Activated naive CD8-positive, alpha-beta T cell treated with anti-CD3 and anti-CD28 coated beads, Interleukin-2, amount 10 ng/mL, durations not matched to agents 7 days and 5 days (primary cell): Measurements from ENCODE around the gene G0S2. TPM values are rescaled to one million over a fixed set of nuclear protein-coding genes. Genes with fewer than 3 reads are reported as not detected.

Source experiments
- ATAC-seq: fragments of 150-1000 bp; cut with Tn5 transposase; one replicate; pipeline ENCODE4 v1.10.0; 2021; ENCODE audit warnings: low read depth, moderate library complexity
- POLR2A ChIA-PET: fragments of 350-600 bp; sonication (Branson Sonifier 250); formaldehyde crosslinking; loops from one replicate; lab custom pipeline; 2021; ENCODE audit warnings: antibody characterized with exemption; lab: Charles Lee
- DNase-seq: peaks from one replicate; pipeline ENCODE4 v3.0.0; 2021
- H3K27ac Mint-ChIP-seq: one replicate; pipeline ENCODE4 v1.8.0; 2022; ENCODE audit warnings: mild to moderate bottlenecking, mixed read lengths
- H3K27me3 Mint-ChIP-seq: one replicate; pipeline ENCODE4 v1.8.0; 2022; ENCODE audit warnings: mild to moderate bottlenecking, moderate library complexity, mixed read lengths
- H3K36me3 Mint-ChIP-seq: one replicate; pipeline ENCODE4 v1.8.0; 2021; ENCODE audit warnings: mild to moderate bottlenecking, mixed read lengths
- H3K4me1 Mint-ChIP-seq: one replicate; pipeline ENCODE4 v1.8.0; 2021; ENCODE audit warnings: mixed read lengths
- H3K4me3 Mint-ChIP-seq: one replicate; pipeline ENCODE4 v1.8.0; 2022; ENCODE audit warnings: mild to moderate bottlenecking, moderate library complexity, mixed read lengths
- H3K9me3 Mint-ChIP-seq: one replicate; pipeline ENCODE4 v1.8.0; 2021; ENCODE audit warnings: mixed read lengths
- total RNA-seq, 2 experiments: library from RNA; stranded (reverse); gene quantifications; one replicate each; pipeline ENCODE4 v1.2.3, GENCODE V29; 2021

G0S2 gene
- total RNA-seq, 2 experiments from 2014 or later = 0.37 to 0.47 TPM

GRCh38 chr1:209653915-209654351 is 21.3 kb upstream of the G0S2 start:
- H3K27ac Mint-ChIP-seq = no peak overlapping the region
- peaks cover 18% of the 10 kb centered on the region for H3K4me1 Mint-ChIP-seq
- ATAC-seq = no peak
- no peak for DNase-seq
- POLR2A ChIA-PET = interaction anchor here (0.5 kb wide), 1 partner anchor 15 kb away, joined by 3 read pairs; no protein-coding TSS in a partner anchor
- no peaks in the 10 kb centered on the region for H3K36me3 Mint-ChIP-seq
- peaks cover 2% of the 10 kb centered on the region for H3K27me3 Mint-ChIP-seq
- no peak overlapping the region for H3K4me3 Mint-ChIP-seq
- H3K9me3 Mint-ChIP-seq = no peaks in the 10 kb centered on the region

GRCh38 chr1:209655411-209656231 is 19.6 kb upstream of the G0S2 start:
- peaks cover 18% of the 10 kb centered on the region for H3K4me1 Mint-ChIP-seq
- no peaks in the 10 kb centered on the region for H3K9me3 Mint-ChIP-seq
- POLR2A ChIA-PET = no interaction called here
- no peak overlapping the region for H3K27ac Mint-ChIP-seq
- ATAC-seq (no peak), DNase-seq (no peak)
- no peak overlapping the region for H3K4me3 Mint-ChIP-seq
- H3K27me3 Mint-ChIP-seq = peaks cover 4% of the 10 kb centered on the region
- no peaks in the 10 kb centered on the region for H3K36me3 Mint-ChIP-seq

GRCh38 chr1:209657140-209657879 is 17.9 kb upstream of the G0S2 start:
- no peak for DNase-seq
- no peaks in the 10 kb centered on the region for H3K36me3 Mint-ChIP-seq
- H3K4me1 Mint-ChIP-seq = peaks cover 9% of the 10 kb centered on the region
- no peak overlapping the region for H3K4me3 Mint-ChIP-seq
- no peak for ATAC-seq
- H3K9me3 Mint-ChIP-seq = no peaks in the 10 kb centered on the region
- no peak overlapping the region for H3K27ac Mint-ChIP-seq
- peaks cover 4% of the 10 kb centered on the region for H3K27me3 Mint-ChIP-seq
- POLR2A ChIA-PET = no interaction called here

GRCh38 chr1:209657918-209658317 is 17.3 kb upstream of the G0S2 start:
- Mint-ChIP-seq H3K4me1 (peaks cover 9% of the 10 kb centered on the region), H3K9me3 (no peaks in the 10 kb centered on the region), H3K27me3 (peaks cover 4% of the 10 kb centered on the region), H3K27ac (no peak overlapping the region), H3K4me3 (no peak overlapping the region), H3K36me3 (no peaks in the 10 kb centered on the region)
- POLR2A ChIA-PET = no interaction called here
- ATAC-seq (no peak), DNase-seq (no peak)

GRCh38 chr1:209659909-209660308 is 15.3 kb upstream of the G0S2 start:
- no peak for DNase-seq
- Mint-ChIP-seq H3K9me3 (no peaks in the 10 kb centered on the region), H3K4me1 (peaks cover 9% of the 10 kb centered on the region), H3K4me3 (no peak overlapping the region), H3K27me3 (peaks cover 5% of the 10 kb centered on the region), H3K36me3 (peaks cover 3% of the 10 kb centered on the region), H3K27ac (no peak overlapping the region)
- POLR2A ChIA-PET = no interaction called here
- ATAC-seq = no peak

GRCh38 chr1:209661071-209661470 is 14.1 kb upstream of the G0S2 start:
- POLR2A ChIA-PET = no interaction called here
- no peak overlapping the region for H3K4me3 Mint-ChIP-seq

GRCh38 chr1:209662879-209663327 is 12.3 kb upstream of the G0S2 start:
- POLR2A ChIA-PET = no interaction called here

More at GRCh38 chr1:209661071-209661470, 14.1 kb upstream of the G0S2 start:
- Mint-ChIP-seq H3K27ac (no peak overlapping the region), H3K27me3 (peaks cover 5% of the 10 kb centered on the region), H3K4me1 (peaks cover 9% of the 10 kb centered on the region), H3K36me3 (peaks cover 3% of the 10 kb centered on the region), H3K9me3 (no peaks in the 10 kb centered on the region)
- no peak for ATAC-seq
- DNase-seq = no peak

GRCh38 chr1:209667103-209667502 is 8.1 kb upstream of the G0S2 start:
- ATAC-seq = no peak
- Mint-ChIP-seq H3K4me1 (peaks cover 13% of the 10 kb centered on the region), H3K36me3 (peaks cover 4% of the 10 kb centered on the region), H3K4me3 (no peak overlapping the region), H3K27me3 (peaks cover 2% of the 10 kb centered on the region), H3K9me3 (no peaks in the 10 kb centered on the region), H3K27ac (no peak overlapping the region)
- POLR2A ChIA-PET = no interaction called here
- DNase-seq = no peak

More at GRCh38 chr1:209662879-209663327, 12.3 kb upstream of the G0S2 start:
- Mint-ChIP-seq H3K4me1 (peaks cover 7% of the 10 kb centered on the region), H3K9me3 (no peaks in the 10 kb centered on the region), H3K4me3 (no peak overlapping the region), H3K36me3 (peaks cover 3% of the 10 kb centered on the region), H3K27me3 (peaks cover 5% of the 10 kb centered on the region), H3K27ac (no peak overlapping the region)
- DNase-seq = no peak
- no peak for ATAC-seq

GRCh38 chr1:209667708-209668107 is 7.5 kb upstream of the G0S2 start:
- peaks cover 2% of the 10 kb centered on the region for H3K27me3 Mint-ChIP-seq
- DNase-seq (no peak), ATAC-seq (no peak)
- no peak overlapping the region for H3K4me3 Mint-ChIP-seq
- no peaks in the 10 kb centered on the region for H3K9me3 Mint-ChIP-seq
- H3K36me3 Mint-ChIP-seq = peaks cover 4% of the 10 kb centered on the region
- no peak overlapping the region for H3K27ac Mint-ChIP-seq
- POLR2A ChIA-PET = no interaction called here
- peaks cover 14% of the 10 kb centered on the region for H3K4me1 Mint-ChIP-seq

GRCh38 chr1:209670441-209671082 is 4.7 kb upstream of the G0S2 start:
- ATAC-seq (no peak), DNase-seq (no peak)
- Mint-ChIP-seq H3K36me3 (peaks cover 2% of the 10 kb centered on the region), H3K4me3 (peak overlapping the region; percentile 25), H3K9me3 (no peaks in the 10 kb centered on the region), H3K27ac (no peak overlapping the region), H3K4me1 (peaks cover 35% of the 10 kb centered on the region), H3K27me3 (peaks cover 6% of the 10 kb centered on the region)
- POLR2A ChIA-PET = interaction anchor here (1.0 kb wide), 1 partner anchor 35 kb away, joined by 3 read pairs; no protein-coding TSS in a partner anchor

GRCh38 chr1:209672705-209673630 is 2.2 kb upstream of the G0S2 start:
- Mint-ChIP-seq H3K36me3 (peaks cover 4% of the 10 kb centered on the region), H3K27ac (peak overlapping the region; percentile 14), H3K4me3 (peak overlapping the region; percentile 0), H3K27me3 (peaks cover 28% of the 10 kb centered on the region), H3K9me3 (no peaks in the 10 kb centered on the region), H3K4me1 (peaks cover 42% of the 10 kb centered on the region)
- POLR2A ChIA-PET = interaction anchor here (1.4 kb wide), 1 partner anchor 13 kb away, joined by 6 read pairs; no protein-coding TSS in a partner anchor
- DNase-seq (no peak), ATAC-seq (peak; percentile 73)

- peaks cover 36% of the 10 kb centered on the region for H3K27me3 Mint-ChIP-seq
- peak overlapping the region; percentile 15 for H3K27ac Mint-ChIP-seq
- POLR2A ChIA-PET = interaction anchor here (1.4 kb wide), 1 partner anchor 12 kb away, joined by 6 read pairs; no protein-coding TSS in a partner anchor
- H3K36me3 Mint-ChIP-seq = peaks cover 4% of the 10 kb centered on the region
- H3K4me3 Mint-ChIP-seq = peak overlapping the region; percentile 76
- no peaks in the 10 kb centered on the region for H3K9me3 Mint-ChIP-seq
- no peak for DNase-seq
- no peak for ATAC-seq
- H3K4me1 Mint-ChIP-seq = peaks cover 42% of the 10 kb centered on the region
Observed at GRCh38 chr1:209673631-209674417, 1.4 kb upstream of the G0S2 start.
